Fibroblast of villous mesenchyme (primary cell): ENCODE data around the gene CDH4. TPM values are rescaled to one million over a fixed set of nuclear protein-coding genes. Genes with fewer than 3 reads are reported as not detected.
"Not testable (repeated sequence)": the region's sequence is repeated elsewhere in the genome, so short reads cannot be mapped to it uniquely, and the experiment has no call there.

Experiments used
- DNase-seq: peaks from one replicate; pipeline ENCODE4 v3.0.0-alpha.2; 2010; ENCODE audit warnings: low read depth
- H3K4me3 ChIP-seq: 2 replicates; pipeline ENCODE4 v1.5.1; 2011; ENCODE audit warnings: low read depth, mild to moderate bottlenecking, low read length
- total RNA-seq: library from RNA; depleted of rRNA; stranded (reverse); fragments of >200 nt; gene quantifications from 2 replicates; pipeline ENCODE4 v1.2.3, GENCODE V29; 2012
- TF ChIP-seq, protein P1 (sequence below): IDR thresholded peaks from 2 replicates; pipeline ENCODE4 v1.5.1; 2012; ENCODE audit warnings: low read depth, mild to moderate bottlenecking, low read length; ENCODE audit not compliant: insufficient read depth

Gene CDH4
- total RNA-seq, 1 donor: 1.7 TPM

DNA sequence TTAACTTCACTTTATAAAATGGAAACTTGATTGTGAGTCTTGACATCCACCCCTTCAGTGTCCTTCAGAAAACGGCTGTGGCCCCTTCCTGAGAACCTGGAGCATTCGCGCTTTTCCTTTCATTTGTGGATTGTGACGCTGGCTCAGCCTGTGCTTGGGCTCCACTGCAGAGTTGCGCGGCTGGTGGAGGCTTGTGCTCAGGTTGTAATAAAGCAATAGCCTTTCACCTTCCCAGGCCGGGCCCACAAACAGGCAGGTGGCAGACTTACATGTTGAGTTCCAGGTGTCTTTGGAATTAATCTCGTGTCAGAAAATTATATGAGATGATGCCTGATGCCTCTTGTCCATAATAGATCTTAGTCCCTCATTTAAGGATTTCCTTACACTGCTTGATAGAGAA, 199.9 kb downstream of the CDH4 start:
- no peak overlapping the region for H3K4me3 ChIP-seq
- DNase-seq: no peak
- TF ChIP-seq, protein P1, sequence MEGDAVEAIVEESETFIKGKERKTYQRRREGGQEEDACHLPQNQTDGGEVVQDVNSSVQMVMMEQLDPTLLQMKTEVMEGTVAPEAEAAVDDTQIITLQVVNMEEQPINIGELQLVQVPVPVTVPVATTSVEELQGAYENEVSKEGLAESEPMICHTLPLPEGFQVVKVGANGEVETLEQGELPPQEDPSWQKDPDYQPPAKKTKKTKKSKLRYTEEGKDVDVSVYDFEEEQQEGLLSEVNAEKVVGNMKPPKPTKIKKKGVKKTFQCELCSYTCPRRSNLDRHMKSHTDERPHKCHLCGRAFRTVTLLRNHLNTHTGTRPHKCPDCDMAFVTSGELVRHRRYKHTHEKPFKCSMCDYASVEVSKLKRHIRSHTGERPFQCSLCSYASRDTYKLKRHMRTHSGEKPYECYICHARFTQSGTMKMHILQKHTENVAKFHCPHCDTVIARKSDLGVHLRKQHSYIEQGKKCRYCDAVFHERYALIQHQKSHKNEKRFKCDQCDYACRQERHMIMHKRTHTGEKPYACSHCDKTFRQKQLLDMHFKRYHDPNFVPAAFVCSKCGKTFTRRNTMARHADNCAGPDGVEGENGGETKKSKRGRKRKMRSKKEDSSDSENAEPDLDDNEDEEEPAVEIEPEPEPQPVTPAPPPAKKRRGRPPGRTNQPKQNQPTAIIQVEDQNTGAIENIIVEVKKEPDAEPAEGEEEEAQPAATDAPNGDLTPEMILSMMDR: no peak

- no peak overlapping the region for H3K4me3 ChIP-seq
- DNase-seq: no peak
- TF ChIP-seq, protein P1: no peak
Observed at GRCh38 chr20:61453219-61453618, 201.2 kb downstream of the CDH4 start.

DNA sequence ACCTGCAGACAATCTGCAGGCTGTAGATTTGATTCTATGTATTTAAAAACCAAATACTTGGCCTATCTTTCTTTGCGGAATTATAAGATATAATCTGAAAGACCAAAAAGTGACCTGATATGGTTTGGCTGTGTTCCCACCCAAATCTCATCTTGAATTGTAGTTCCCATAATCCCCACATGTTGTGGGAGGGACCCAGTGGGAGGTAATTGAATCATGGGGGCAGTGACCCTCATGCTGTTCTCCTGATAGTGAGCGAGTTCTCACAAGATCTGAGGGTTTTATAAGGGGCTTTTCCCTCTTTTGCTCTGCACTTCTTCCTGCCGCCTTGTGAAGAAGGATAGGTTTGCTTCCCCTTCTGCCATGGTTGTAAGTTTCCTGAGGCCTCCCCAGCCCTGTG, 201.6 kb downstream of the CDH4 start:
- H3K4me3 ChIP-seq, DNase-seq: not testable (repeated sequence)

DNA sequence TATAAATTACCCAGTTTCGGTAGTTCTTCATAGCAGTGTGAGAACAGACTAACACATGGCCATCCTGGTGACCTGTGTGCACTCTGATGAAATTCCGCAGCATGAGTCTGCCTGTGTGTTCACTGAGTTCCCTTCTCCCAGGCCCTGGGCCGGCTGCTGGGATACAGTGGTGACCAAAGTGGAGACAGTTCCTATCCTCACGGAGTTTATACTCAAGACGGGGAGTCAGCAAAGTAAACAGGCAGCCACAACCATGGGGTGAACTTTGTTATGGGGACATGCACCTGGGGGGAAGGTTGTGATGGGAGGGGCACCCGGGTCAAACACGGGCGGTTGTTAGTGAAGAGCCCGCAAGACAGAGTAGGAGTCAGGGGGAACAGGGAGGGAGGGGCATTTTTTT, 202.0 kb downstream of the CDH4 start:
- peak; percentile 7 for DNase-seq
- no peak overlapping the region for H3K4me3 ChIP-seq
- TF ChIP-seq, protein P1: no peak

- DNase-seq: no peak
- H3K4me3 ChIP-seq: no peak overlapping the region
- TF ChIP-seq, protein P1: no peak
Observed at GRCh38 chr20:61455508-61456215, 203.6 kb downstream of the CDH4 start.

- TF ChIP-seq, protein P1: no peak
- H3K4me3 ChIP-seq: no peak overlapping the region
- DNase-seq: no peak
Observed at GRCh38 chr20:61457725-61458124, 205.7 kb downstream of the CDH4 start.

GRCh38 chr20:61458146-61458746, 206.2 kb downstream of the CDH4 start:
- no peak overlapping the region for H3K4me3 ChIP-seq
- TF ChIP-seq, protein P1: no peak
- no peak for DNase-seq
